NAMALWA (cell line): ENCODE results near the gene GEMIN5.
"Not testable (repeated sequence)": the region's sequence is repeated elsewhere in the genome, so short reads cannot be mapped to it uniquely, and the experiment has no call there.

Experiments
- DNase-seq: peaks from one replicate; pipeline ENCODE4 v3.0.0-alpha.2; 2015; ENCODE audit warnings: low spot score

Gene GEMIN5, protein sequence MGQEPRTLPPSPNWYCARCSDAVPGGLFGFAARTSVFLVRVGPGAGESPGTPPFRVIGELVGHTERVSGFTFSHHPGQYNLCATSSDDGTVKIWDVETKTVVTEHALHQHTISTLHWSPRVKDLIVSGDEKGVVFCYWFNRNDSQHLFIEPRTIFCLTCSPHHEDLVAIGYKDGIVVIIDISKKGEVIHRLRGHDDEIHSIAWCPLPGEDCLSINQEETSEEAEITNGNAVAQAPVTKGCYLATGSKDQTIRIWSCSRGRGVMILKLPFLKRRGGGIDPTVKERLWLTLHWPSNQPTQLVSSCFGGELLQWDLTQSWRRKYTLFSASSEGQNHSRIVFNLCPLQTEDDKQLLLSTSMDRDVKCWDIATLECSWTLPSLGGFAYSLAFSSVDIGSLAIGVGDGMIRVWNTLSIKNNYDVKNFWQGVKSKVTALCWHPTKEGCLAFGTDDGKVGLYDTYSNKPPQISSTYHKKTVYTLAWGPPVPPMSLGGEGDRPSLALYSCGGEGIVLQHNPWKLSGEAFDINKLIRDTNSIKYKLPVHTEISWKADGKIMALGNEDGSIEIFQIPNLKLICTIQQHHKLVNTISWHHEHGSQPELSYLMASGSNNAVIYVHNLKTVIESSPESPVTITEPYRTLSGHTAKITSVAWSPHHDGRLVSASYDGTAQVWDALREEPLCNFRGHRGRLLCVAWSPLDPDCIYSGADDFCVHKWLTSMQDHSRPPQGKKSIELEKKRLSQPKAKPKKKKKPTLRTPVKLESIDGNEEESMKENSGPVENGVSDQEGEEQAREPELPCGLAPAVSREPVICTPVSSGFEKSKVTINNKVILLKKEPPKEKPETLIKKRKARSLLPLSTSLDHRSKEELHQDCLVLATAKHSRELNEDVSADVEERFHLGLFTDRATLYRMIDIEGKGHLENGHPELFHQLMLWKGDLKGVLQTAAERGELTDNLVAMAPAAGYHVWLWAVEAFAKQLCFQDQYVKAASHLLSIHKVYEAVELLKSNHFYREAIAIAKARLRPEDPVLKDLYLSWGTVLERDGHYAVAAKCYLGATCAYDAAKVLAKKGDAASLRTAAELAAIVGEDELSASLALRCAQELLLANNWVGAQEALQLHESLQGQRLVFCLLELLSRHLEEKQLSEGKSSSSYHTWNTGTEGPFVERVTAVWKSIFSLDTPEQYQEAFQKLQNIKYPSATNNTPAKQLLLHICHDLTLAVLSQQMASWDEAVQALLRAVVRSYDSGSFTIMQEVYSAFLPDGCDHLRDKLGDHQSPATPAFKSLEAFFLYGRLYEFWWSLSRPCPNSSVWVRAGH (N-terminal part only)

DNA sequence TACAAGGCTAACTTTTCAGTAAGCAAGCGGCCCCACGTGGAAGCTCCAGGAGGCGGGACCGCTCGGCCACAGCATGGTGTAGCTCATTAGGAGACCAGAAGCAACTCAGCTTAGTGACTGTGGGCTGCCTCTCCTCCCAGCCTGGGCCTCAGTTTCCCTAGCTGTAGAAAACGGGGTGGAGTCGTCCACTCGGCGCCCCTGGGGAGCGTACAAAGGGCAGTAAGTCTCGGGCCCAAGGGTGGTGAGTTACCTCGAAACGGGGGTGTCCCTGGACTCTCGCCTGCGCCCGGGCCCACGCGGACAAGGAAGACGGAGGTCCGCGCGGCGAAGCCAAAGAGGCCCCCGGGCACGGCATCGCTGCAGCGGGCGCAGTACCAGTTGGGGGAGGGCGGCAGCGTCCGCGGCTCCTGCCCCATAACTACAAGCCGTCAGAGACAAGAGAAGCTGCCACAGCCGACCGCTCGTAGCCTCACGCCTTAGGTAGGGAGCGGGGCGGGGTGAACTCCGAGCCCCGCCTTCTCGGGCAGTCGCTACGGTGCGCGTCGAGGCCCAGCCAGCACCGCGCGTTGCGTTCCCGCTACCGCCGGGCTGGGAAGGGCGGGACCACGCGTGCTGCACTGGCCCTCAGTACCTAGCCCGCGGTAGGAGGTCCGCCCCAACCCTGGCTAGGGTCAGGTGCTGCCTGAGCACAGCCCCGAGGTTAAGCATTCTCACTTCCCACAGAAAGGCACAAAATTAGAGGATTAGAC lies at the start of gene GEMIN5:
Gene GEMIN5 (minus strand): TSS at position 494 of the 749 bp plus-strand sequence. CDS start 78 bp downstream, at position 416.
- peak; percentile 89 for DNase-seq

DNA sequence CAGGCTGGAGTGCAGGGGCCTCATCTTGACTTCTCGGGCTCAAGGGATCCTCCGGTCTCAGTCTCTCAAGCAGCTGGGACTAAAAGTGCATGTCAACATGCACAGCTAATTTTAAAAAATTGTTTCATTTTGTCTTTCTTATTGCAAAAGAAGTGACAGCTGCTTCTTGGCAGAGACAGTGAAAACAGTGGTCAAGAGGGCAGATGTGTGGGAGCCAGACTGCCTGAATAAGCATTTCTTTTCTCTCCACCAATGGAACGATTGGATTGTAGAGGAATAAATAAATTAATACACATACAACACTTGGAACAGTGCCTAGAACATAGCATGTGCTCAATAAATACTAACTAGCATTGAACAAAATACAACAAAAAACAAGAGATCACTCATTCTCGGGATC lies 48.1 kb upstream of the GEMIN5 start:
- DNase-seq = no peak

DNA sequence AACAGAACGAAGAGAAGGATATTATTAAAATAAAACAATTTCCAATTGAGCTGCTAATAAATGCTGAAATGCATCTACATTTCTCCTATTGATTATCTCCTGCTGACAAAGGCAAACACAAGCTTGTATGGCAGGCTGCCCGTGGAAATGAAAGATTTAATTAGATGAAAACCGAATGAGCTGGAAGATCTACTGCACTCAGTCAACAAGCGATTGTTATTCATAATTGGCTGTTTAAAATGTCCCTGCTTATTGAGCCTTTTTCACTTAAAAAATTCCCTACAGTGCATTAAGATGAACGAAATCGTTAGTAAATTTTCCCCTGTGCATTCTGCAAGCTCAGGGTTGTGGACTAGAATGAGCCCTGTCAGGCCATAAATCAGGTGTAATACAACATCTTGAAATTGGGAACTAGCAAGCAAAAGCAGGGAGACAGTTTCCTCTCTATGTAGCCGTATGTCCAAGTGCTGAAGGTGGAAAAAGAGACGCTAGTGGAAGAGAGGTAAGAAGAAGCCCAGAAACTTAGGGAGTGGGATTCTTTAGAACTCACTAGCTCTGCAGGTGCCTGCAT lies 47.0 kb upstream of the GEMIN5 start:
- no peak for DNase-seq

DNA sequence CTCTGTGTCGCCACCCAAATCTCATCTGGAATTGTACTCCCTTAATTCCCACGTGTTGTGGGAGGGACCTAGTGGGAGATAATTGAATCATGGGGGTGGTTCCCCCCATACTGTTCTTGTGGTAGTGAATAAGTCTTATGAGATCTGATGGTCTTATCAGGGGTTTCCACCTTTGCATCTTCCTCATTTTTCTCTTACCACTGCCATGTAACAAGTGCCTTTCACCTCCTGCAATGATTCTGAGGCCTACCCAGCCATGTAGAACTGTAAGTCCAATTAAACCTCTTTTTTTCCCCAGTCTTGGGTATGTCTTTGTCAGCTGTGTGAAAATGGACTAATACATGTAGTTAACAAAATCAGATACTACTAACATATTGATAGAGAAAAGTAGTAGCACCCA lies 40.3 kb upstream of the GEMIN5 start:
- not testable (repeated sequence) for DNase-seq

DNA sequence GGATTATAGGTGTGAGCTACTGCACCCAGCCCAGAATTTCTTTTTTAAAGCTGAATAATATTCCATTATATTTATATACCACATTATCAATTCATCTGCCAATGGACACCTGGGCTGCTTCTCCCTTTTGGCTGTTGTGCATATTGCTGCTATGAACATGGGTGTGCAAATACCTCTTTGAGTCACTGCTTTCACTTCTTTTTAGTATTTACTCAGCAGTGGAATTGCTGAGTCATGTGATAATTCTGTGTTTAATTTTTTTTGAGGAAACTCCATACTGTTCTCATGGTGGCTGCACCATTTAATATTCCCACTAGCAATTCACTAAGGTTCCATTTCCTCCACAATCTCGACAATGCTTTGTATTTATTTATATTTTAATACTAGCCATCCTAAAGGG lies 39.4 kb upstream of the GEMIN5 start:
- DNase-seq = no peak

DNA sequence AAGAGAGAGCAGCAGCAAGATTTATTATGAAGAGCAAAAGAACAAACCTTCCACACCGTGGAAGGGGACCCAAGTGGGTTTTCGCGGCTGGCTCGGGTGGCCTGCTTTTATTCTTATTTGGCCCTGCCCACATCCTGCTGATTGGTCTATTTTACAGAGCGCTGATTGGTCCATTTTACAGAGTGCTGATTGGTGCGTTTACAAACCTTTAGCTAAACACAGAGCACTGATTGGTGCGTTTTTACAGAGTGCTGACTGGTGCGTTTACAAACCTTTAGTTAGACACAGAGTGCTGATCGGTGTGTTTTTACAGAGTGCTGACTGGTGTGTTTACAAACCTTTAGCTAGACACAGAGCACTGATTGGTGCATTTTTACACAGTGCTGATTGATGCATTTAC lies 38.1 kb upstream of the GEMIN5 start:
- not testable (repeated sequence) for DNase-seq

DNA sequence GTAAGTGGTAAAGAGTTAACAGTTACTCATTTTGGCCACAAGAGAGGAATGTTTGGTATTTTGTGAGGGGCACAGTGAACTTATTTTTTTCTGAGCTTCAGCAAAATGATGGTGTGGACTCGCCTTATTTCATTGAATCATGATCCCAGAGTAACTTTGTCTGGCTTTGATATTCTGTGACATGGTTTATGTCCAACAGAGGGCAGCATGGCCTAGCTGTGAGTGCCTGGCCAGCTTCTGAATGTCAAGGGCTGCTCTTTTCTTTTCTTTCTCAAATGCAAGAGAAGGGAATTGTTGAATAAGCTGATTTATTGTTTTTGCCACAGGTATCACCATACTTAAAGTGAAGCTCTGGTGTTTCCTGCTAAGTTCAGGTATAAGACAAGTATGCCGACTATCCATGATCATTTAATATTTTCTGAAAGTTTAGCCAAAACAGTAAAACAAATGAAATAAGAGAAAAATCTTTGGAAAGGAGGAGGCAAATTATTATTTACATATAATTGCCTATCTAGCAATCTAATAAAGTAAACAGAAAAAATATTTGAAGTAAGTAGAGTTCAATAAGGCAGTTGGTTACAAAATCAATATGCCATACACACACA lies 34.6 kb upstream of the GEMIN5 start:
- peak; percentile 60 for DNase-seq

DNA sequence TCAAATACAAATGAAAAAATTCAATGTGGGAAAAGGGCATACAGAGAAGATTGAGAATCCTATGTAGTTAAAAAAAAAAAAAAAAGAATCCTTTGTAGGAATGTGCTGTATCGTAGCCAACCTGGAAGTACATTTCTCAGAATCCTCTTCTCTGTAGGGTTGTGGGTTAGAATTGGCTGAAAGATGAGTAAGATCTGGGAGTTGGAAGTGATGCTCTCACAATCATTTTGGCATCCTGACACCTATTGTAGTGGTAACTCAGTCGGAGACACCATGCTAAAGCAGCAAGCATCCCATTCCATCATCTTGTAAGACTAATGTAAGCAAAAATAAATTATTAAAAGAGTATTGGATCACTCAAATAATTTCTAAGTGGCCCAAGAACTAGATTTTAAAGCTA lies 33.5 kb upstream of the GEMIN5 start:
- no peak for DNase-seq

DNA sequence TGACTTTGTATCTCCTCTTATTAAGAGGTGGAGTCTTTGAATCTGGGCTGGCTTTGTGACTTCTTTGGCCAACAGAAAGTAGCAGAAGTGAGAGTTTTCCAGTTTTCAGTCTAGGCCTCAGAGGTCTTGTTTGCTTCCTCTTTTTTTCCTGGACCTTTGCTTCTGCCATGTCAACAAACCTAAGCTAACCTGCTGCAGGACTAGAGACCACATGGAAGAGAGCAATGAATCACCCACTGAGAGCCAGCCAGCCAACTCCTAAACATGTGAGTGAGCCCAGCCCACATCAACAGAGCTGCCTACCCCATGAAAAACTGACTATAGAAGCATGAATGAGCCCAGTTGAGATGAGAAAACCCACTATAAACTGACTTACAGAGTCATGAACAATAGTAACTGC lies 32.7 kb upstream of the GEMIN5 start:
- DNase-seq = no peak

DNA sequence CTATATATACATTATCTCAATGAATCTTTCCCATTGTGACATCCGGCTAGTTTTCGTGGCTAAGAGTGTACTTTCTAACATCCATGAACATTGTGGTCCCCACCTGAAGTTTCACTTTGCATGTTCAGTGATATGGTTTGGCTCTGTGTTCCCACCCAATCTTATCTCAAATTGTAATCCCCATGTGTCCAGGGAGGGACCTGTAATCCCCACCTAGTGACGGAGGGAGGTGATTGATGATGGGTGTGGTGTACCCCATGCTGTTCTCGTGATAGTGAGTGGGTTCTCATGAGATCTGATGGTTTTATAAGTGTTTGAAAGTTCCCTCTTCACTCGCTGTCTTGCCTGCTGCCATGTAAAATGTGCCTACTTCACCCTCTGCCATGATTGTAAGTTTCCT lies 30.9 kb upstream of the GEMIN5 start:
- no peak for DNase-seq

DNA sequence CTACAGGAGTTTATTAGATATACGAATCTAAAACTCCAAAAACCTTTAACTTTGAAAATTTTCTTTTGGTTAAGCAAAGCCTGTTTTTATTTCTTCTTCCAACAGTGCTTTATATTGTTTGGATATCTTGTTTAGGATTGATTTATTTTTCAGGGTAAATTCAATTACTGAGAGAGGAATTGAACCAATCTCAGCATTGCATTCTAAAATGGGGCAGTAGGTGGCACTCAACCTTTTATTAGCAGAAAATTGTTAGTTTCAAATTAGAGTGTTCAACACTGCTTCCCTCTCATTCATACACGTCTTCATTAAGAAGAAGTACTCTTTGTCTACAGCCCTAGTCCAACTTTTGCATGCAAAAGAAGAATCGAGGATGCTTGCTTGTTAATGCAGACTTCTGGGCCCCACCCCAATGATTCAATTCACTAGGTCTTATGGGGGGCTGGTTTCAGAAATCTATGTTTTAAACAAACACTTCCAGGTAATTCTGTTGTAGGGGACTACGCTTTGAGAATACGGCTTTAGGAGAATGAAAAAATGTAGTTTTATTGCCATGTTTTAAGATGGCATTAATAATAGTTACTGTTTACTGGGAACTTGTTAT lies 29.5 kb upstream of the GEMIN5 start:
- DNase-seq = peak; percentile 46

DNA sequence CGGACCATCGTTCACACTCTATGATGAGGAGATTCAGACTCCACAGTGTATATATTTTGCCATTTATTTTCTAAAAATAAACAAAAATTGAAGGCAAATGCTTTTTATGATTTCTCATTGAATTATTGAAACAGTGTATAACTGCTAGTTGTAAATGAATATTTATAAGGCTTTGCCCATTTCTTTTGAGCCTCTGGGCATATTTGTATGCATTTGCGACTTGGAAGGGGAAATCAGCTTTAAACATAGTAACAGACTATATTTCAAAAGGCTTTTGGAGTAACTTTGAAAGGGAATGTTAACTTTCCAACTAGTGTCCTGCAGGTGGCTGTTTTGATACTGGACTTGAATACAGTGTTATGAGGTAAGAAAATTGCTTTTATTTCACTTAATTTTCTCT lies 28.9 kb upstream of the GEMIN5 start:
- no peak for DNase-seq

DNA sequence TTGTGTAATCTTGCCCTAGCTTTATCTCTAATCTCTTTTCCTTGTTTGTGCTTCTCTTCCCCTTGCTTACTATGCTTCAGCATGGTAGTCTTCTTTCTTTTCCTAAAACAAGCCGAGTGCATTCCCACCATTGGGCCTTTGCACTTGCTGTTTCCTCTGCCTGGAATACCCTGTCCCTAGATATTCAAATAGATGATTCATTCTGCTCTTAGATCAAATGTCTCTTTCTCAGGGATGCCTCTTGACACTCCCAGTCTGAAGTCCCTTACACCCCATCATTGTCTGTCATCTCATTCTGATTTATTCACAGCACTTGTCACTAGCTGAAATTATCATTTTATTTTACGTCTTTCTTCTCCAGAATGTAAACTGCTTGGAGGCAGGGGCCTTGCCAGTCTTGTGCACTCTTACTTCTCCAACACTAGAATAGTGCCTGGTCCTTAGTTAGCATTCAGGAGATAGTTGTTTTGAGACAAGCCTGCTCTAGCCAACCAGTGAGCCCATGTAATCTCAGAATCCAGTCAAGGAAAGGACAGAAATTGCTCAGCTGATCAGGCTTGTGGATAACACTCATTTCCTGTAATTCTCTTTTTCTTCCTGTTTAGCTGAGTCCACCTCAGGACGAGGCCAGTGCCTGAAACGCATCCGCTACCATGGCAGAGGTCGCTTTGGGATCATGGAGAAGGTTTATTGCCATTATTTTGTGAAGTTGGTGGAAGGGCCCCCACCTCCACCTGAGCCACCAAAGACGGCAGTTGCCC lies 28.2 kb upstream of the GEMIN5 start:
- no peak for DNase-seq

DNA sequence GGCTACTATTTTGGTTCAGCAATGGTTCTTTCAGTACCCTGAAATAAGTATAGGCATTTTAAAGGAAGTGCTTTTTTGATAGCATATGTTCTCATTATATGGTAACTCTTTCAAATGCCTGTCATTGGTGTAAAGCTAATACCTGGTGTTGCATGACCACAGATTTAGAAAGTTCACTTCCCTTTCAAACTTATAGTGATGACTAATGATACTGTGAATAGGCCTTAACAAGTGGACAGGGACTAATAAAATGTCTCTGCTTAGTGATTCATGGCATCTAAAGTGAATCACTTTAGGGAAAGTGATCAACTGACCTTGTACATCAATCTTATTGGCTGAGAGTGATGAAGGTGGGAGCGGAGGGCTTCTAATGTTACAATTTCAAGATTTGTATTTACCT lies 24.5 kb upstream of the GEMIN5 start:
- no peak for DNase-seq

DNA sequence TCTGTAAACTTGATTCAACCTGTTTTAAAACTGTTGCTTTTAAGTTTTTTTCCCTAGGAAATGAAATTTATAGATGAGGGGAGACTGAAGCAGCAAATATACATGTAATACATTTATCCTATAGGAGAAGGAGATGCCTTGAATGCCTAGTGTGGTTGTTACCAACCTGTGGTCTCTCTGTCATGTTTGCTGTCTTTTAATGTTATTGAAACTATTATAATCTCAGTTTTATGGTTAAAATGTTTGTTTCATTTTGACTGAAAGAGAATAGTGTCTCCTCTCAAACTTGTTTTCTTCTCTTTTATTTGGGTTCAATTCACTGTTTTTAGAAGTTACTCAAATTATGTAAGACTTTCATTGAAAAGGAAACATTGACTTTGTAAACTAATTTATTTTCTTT lies 18.7 kb upstream of the GEMIN5 start:
- no peak for DNase-seq

DNA sequence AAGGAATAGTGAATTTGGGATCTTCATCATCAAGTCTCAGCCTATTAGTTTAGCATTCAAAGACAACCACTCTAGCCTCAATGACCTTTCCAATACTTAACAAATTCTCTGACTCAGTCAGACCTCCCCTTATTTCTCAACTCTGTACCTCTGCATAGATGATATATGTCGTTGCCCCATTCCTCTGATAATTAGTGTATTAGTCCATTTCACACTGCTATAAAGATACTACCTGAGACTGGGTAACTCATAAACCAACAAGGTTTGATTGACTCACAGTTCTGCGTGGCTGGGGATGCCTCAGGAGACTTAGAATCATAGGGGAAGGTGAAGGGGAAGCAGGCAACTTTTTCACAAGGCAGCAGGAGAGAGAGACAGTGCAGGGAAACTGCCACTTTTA lies 11.8 kb upstream of the GEMIN5 start:
- DNase-seq = no peak

DNA sequence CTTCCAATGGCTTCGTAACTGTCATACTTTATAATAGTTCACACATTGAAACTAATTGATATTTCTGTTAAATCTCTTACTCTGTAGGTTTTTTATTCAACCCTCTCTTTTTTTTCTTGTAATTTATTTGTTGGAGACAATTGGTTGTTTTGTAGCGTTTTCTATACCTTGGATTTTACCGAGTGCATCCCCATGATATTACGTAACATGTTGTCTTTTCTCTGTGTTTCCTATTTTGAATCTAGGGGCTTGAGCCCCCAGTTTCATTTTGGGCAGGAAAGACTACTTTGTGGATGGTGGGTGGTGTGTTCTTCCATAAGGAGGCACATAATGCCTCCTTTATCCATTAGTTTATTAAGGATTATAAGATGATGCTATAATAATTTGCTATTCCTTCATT lies 10.3 kb upstream of the GEMIN5 start:
- DNase-seq = no peak

DNA sequence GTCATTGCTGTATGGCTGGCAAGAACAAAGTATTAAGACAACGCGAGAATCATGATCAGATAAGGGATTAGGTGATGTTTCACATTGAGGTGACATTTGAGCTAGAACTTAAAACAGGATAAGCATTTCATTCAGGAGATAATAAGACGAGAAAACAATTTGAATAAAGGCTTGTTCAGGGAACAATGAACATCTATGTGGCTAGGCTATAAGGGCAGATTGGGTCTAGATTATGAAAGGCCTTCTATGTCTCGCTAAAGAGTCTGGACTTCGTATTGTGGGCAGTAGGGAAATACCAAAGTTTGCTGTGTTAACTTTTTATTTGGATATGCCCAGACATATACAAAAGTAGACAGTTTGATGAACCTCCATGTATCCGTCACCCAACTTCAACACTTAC lies 9.8 kb upstream of the GEMIN5 start:
- no peak for DNase-seq

DNA sequence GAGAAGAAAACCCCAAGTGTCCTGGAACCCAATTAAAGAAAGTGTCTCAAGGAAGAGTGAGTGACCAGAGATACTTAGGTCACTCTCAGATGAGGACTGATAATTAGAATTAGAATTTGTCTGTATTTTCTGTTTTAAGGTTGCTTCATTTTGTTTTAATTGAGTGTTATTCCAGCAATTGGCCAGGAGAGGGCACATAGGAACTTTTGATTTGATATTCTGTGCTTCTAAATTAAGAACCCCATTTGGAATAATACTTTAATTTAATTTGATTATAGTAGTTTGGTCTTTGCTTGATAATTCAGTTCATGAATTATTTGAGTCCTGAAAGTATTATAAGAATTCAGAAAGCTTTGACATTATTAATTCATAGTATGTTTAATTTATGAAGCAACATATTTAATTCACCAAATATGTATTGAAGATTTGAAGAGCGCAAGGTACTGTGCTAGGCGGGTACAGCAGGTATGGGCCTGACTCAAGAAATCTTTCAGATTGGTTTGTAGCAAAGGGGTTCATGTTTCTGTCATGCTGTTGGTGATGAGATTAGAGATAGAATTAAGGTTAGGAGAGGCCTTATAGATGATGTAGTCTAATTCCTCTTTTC lies 7.8 kb upstream of the GEMIN5 start:
- DNase-seq = peak; percentile 55
